Astrocyte (in vitro differentiated cells and primary cell): ENCODE data around the gene DCLK1. TPM values are rescaled to one million over a fixed set of nuclear protein-coding genes. Genes with fewer than 3 reads are reported as not detected.

ENCODE experiments used
- DNase-seq: peaks from one replicate; pipeline ENCODE4 v3.0.0-alpha.2; 2010; ENCODE audit warnings: low read depth
- FAIRE-seq: peaks from 2 replicates; lab custom pipeline; 2011; peaks lifted over from hg19 to GRCh38; lab: Jason Lieb, UNC
- H2AFZ ChIP-seq: 2 replicates; pipeline ENCODE4 v1.6.0; 2012; ENCODE audit warnings: low read depth, low read length, inconsistent platforms
- H3K27ac ChIP-seq: 2 replicates; pipeline ENCODE4 v1.5.1; 2011; ENCODE audit warnings: low read depth, low read length, inconsistent platforms
- H3K27me3 ChIP-seq: 2 replicates; pipeline ENCODE4 v1.6.0; 2011; ENCODE audit warnings: low read length, inconsistent platforms; ENCODE audit not compliant: insufficient read depth
- H3K36me3 ChIP-seq: 2 replicates; pipeline ENCODE4 v1.5.1; 2011; ENCODE audit warnings: low read length, inconsistent platforms; ENCODE audit not compliant: insufficient read depth
- H3K4me1 ChIP-seq: 2 replicates; pipeline ENCODE4 v1.5.1; 2011; ENCODE audit warnings: low read length, inconsistent platforms; ENCODE audit not compliant: insufficient read depth
- H3K4me2 ChIP-seq: 2 replicates; pipeline ENCODE4 v1.6.0; 2012; ENCODE audit warnings: low read length, inconsistent platforms
- H3K4me3 ChIP-seq: 2 replicates; pipeline ENCODE4 v1.5.1; 2011; ENCODE audit warnings: low read depth, mild to moderate bottlenecking, low read length, inconsistent platforms; ENCODE audit not compliant: insufficient read depth
- H3K79me2 ChIP-seq: 2 replicates; pipeline ENCODE4 v1.6.0; 2012; ENCODE audit warnings: mild to moderate bottlenecking, low read length, inconsistent platforms; ENCODE audit not compliant: insufficient read depth
- H3K9ac ChIP-seq: 2 replicates; pipeline ENCODE4 v1.6.0; 2012; ENCODE audit warnings: mild to moderate bottlenecking, low read length, inconsistent platforms
- H3K9me3 ChIP-seq: 2 replicates; pipeline ENCODE4 v1.5.1; 2012; ENCODE audit warnings: low read depth, mild to moderate bottlenecking, low read length, inconsistent platforms; ENCODE audit not compliant: insufficient read depth
- H4K20me1 ChIP-seq: 2 replicates; pipeline ENCODE4 v1.6.0; 2012; ENCODE audit warnings: low read length, inconsistent platforms; ENCODE audit not compliant: insufficient read depth
- H3K27ac Mint-ChIP-seq: one replicate; pipeline ENCODE4 v1.8.0; 2021; ENCODE audit warnings: mild to moderate bottlenecking, mixed read lengths; ENCODE audit not compliant: unreplicated experiment
- H3K27me3 Mint-ChIP-seq: one replicate; pipeline ENCODE4 v1.8.0; 2021; ENCODE audit warnings: low read depth, mixed read lengths; ENCODE audit not compliant: unreplicated experiment
- H3K36me3 Mint-ChIP-seq: one replicate; pipeline ENCODE4 v1.8.0; 2021; ENCODE audit warnings: low read depth, mixed read lengths; ENCODE audit not compliant: unreplicated experiment
- H3K4me1 Mint-ChIP-seq: one replicate; pipeline ENCODE4 v1.8.0; 2021; ENCODE audit warnings: low read depth, mixed read lengths; ENCODE audit not compliant: unreplicated experiment
- H3K4me3 Mint-ChIP-seq: one replicate; pipeline ENCODE4 v1.8.0; 2021; ENCODE audit warnings: mild to moderate bottlenecking, moderate library complexity, mixed read lengths; ENCODE audit not compliant: unreplicated experiment
- H3K9me3 Mint-ChIP-seq: one replicate; pipeline ENCODE4 v1.8.0; 2021; ENCODE audit warnings: mild to moderate bottlenecking, mixed read lengths; ENCODE audit not compliant: unreplicated experiment
- EZH2 ChIP-seq: IDR thresholded peaks from 2 replicates; pipeline ENCODE4 v1.6.1; 2012; ENCODE audit warnings: mild to moderate bottlenecking, low read length, inconsistent platforms; ENCODE audit not compliant: insufficient read depth
- total RNA-seq: library from RNA; stranded (reverse); gene quantifications from 2 replicates; pipeline ENCODE4 v1.2.1, GENCODE V29; 2021
- TF ChIP-seq, protein P1 (sequence below): IDR thresholded peaks from 2 replicates; pipeline ENCODE4 v1.5.1; 2011; ENCODE audit warnings: low read depth, mild to moderate bottlenecking, inconsistent platforms, low read length, moderate library complexity; ENCODE audit not compliant: insufficient read depth

Gene DCLK1
- total RNA-seq, 1 donor from 2014 or later, result 4.9 TPM

DNA sequence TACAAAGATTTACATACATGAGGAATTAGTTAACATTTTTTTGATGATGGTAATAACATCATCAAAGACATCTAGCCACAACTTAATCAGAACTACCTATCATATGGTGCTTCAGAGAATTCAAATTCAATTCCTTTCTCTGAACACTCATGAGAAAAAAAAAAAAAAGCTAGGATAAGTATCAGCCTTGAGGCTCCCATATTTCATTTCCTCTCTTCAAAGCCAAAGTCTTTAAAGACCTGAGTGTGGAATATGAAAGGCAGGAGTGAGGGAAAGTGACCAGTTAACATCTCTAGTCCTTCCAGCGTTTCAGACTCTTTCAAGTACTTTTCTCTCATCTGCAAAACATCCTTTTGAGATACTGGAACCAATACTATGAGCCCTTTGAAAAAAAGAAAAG is 137.5 kb downstream of the DCLK1 start:
- peak overlapping the region; percentile 28 for H3K9ac ChIP-seq
- peaks cover 27% of the 10 kb centered on the region for H3K4me1 ChIP-seq
- no peak for TF ChIP-seq EZH2
- TF ChIP-seq, protein P1, sequence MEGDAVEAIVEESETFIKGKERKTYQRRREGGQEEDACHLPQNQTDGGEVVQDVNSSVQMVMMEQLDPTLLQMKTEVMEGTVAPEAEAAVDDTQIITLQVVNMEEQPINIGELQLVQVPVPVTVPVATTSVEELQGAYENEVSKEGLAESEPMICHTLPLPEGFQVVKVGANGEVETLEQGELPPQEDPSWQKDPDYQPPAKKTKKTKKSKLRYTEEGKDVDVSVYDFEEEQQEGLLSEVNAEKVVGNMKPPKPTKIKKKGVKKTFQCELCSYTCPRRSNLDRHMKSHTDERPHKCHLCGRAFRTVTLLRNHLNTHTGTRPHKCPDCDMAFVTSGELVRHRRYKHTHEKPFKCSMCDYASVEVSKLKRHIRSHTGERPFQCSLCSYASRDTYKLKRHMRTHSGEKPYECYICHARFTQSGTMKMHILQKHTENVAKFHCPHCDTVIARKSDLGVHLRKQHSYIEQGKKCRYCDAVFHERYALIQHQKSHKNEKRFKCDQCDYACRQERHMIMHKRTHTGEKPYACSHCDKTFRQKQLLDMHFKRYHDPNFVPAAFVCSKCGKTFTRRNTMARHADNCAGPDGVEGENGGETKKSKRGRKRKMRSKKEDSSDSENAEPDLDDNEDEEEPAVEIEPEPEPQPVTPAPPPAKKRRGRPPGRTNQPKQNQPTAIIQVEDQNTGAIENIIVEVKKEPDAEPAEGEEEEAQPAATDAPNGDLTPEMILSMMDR, result no peak
- H3K36me3 ChIP-seq, result no peaks in the 10 kb centered on the region
- no peak overlapping the region for H2AFZ ChIP-seq
- Mint-ChIP-seq H3K4me3 (no peak overlapping the region), H3K36me3 (no peaks in the 10 kb centered on the region), H3K9me3 (peaks cover 4% of the 10 kb centered on the region), H3K4me1 (peaks cover 15% of the 10 kb centered on the region), H3K27me3 (no peaks in the 10 kb centered on the region), H3K27ac (peak overlapping the region; percentile 83)
- no peaks in the 10 kb centered on the region for H4K20me1 ChIP-seq
- no peak for FAIRE-seq
- H3K9me3 ChIP-seq, result no peaks in the 10 kb centered on the region
- no peak overlapping the region for H3K4me3 ChIP-seq
- no peaks in the 10 kb centered on the region for H3K27me3 ChIP-seq
- no peaks in the 10 kb centered on the region for H3K79me2 ChIP-seq
- no peak for DNase-seq
- peak overlapping the region; percentile 27 for H3K4me2 ChIP-seq
- H3K27ac ChIP-seq, result peak overlapping the region; percentile 62

DNA sequence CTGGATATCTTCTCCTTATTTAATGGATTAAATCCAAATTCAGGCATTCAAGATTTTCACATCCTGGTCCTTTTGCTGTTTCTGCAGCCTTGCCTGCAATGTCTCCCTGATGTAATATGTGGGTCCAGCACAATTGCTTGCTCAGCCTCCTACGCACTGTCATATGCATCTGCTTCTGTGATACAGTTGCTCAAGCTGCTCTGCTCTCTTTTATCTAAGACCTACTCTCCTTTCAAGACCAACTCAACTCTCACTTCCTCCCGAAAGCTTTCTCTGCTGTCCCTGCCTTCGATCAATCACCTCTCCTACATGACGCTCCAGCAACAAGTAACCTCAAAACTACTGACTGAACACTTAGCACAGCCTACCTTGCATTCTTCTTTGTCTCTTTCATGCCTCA is 138.2 kb downstream of the DCLK1 start:
- no peaks in the 10 kb centered on the region for H3K79me2 ChIP-seq
- no peaks in the 10 kb centered on the region for H3K36me3 ChIP-seq
- no peak overlapping the region for H3K9ac ChIP-seq
- H3K4me2 ChIP-seq, result no peak overlapping the region
- H3K36me3 Mint-ChIP-seq, result no peaks in the 10 kb centered on the region
- H3K9me3 Mint-ChIP-seq, result peaks cover 4% of the 10 kb centered on the region
- H3K27ac Mint-ChIP-seq, result no peak overlapping the region
- H4K20me1 ChIP-seq, result no peaks in the 10 kb centered on the region
- peak overlapping the region; percentile 62 for H3K27ac ChIP-seq
- FAIRE-seq, result no peak
- H2AFZ ChIP-seq, result no peak overlapping the region
- no peak for TF ChIP-seq EZH2
- TF ChIP-seq, protein P1, result no peak
- DNase-seq, result no peak
- no peaks in the 10 kb centered on the region for H3K27me3 ChIP-seq
- peaks cover 33% of the 10 kb centered on the region for H3K4me1 ChIP-seq
- no peaks in the 10 kb centered on the region for H3K27me3 Mint-ChIP-seq
- H3K4me3 ChIP-seq, result no peak overlapping the region
- peaks cover 15% of the 10 kb centered on the region for H3K4me1 Mint-ChIP-seq
- no peaks in the 10 kb centered on the region for H3K9me3 ChIP-seq
- no peak overlapping the region for H3K4me3 Mint-ChIP-seq

DNA sequence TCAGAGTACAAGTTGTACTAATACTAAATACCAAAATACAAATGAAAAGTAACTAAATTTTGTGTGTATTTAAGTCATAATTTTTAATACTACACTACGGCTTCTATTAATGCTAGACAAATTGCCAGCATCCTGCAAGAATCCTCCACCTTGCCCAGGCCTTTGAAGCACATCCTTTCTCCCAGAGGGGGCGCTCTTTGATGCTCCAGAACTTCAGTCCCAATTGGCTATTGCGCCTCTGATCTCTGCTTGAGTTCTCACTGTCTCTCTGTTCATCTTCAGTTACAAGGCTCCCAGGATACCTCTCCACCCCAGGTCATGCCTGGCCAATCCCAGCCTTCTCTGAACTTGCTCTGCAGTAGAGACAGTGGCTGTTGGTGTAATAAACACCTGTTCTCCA is 141.0 kb downstream of the DCLK1 start:
- Histone ChIP-seq H3K27ac (no peak overlapping the region), H3K4me1 (peaks cover 29% of the 10 kb centered on the region), H3K36me3 (no peaks in the 10 kb centered on the region), H3K4me3 (no peak overlapping the region), H3K79me2 (no peaks in the 10 kb centered on the region), H3K27me3 (no peaks in the 10 kb centered on the region), H4K20me1 (no peaks in the 10 kb centered on the region), H3K4me2 (no peak overlapping the region), H3K9me3 (no peaks in the 10 kb centered on the region), H2AFZ (no peak overlapping the region), H3K9ac (no peak overlapping the region)
- H3K27me3 Mint-ChIP-seq, result no peaks in the 10 kb centered on the region
- FAIRE-seq (no peak), DNase-seq (no peak)
- TF ChIP-seq, protein P1, result no peak
- TF ChIP-seq EZH2, result no peak
- H3K27ac Mint-ChIP-seq, result no peak overlapping the region
- H3K4me3 Mint-ChIP-seq, result no peak overlapping the region
- peaks cover 4% of the 10 kb centered on the region for H3K9me3 Mint-ChIP-seq
- H3K36me3 Mint-ChIP-seq, result no peaks in the 10 kb centered on the region
- peaks cover 15% of the 10 kb centered on the region for H3K4me1 Mint-ChIP-seq
